K562 (cell line): ENCODE measurements around the gene ADARB2. TPM values are rescaled to one million over a fixed set of nuclear protein-coding genes. Genes with fewer than 3 reads are reported as not detected.

Source experiments
- ATAC-seq: fragments of 200-7000 bp; cut with Tn5 transposase; 3 replicates; pipeline ENCODE4 v1.9.1; 2020; ENCODE audit warnings: moderate library complexity
- BruUV-seq: library from RNA; stranded (reverse); fragments of 400-500 nt; replicated peaks from 2 replicates; lab custom pipeline; 2021; lab: Mats Ljungman, UMichigan
- CTCF ChIA-PET: fragments of 300-600 bp; formaldehyde crosslinking; extraction: SDS; loops from one replicate; lab custom pipeline; 2021; ENCODE audit warnings: low intra/inter-chr PET ratio; lab: Yijun Ruan, JAX
- POLR2A ChIA-PET: fragments of 300-600, 350-650 bp; sonication (Branson Sonifier 250); formaldehyde crosslinking; extraction: SDS; loops from one replicate; lab custom pipeline; 2021; ENCODE audit warnings: antibody characterized with exemption, inconsistent platforms; lab: Yijun Ruan, JAX
- DNase-seq, 4 experiments: peaks; one replicate each; pipeline versions ENCODE4 v3.0.0 to v3.0.0-alpha.2; 2011 to 2018; ENCODE audit warnings: low spot score in 3 of 4, mixed read lengths in 3 of 4; ENCODE audit errors: extremely low read depth in 1 of 4
- FAIRE-seq: peaks from 2 replicates; lab custom pipeline; 2011; peaks lifted over from hg19 to GRCh38; lab: Jason Lieb, UNC
- H2AFZ ChIP-seq: 2 replicates; pipeline ENCODE4 v1.6.0; 2011; ENCODE audit warnings: low read depth, low read length, control low read depth, inconsistent platforms
- H3K27ac ChIP-seq: fragments of 200-600 bp; 3 replicates; pipeline ENCODE4 v1.8.0; 2011; ENCODE audit warnings: low read depth, mild to moderate bottlenecking, control low read depth, inconsistent platforms, low read length, moderate library complexity, mixed read lengths; ENCODE audit errors: extremely low read depth
- H3K27me3 ChIP-seq, 2 experiments: fragments of 300-600 bp in 1 of 2; 2 replicates in 1 of 2; 3 replicates in 1 of 2; pipeline versions ENCODE4 v1.6.0 to v1.8.0; 2011; ENCODE audit warnings: inconsistent platforms in 2 of 2, low read length in 2 of 2, mild to moderate bottlenecking in 1 of 2, mixed read lengths in 1 of 2, moderate library complexity in 1 of 2; ENCODE audit not compliant: control insufficient read depth in 2 of 2, insufficient read depth in 2 of 2
- H3K36me3 ChIP-seq: fragments of 300-600 bp; 3 replicates; pipeline ENCODE4 v1.8.0; 2011; ENCODE audit warnings: mild to moderate bottlenecking, low read length, inconsistent platforms; ENCODE audit not compliant: control insufficient read depth, insufficient read depth
- H3K4me1 ChIP-seq, 2 experiments: fragments of 200-600 bp in 1 of 2; replicated peaks in 1 of 2; 2 replicates in 1 of 2; 3 replicates in 1 of 2; pipeline versions ENCODE4 v1.5.1 to v1.8.0; 2011; ENCODE audit warnings: inconsistent platforms in 2 of 2, low read length in 2 of 2, mild to moderate bottlenecking in 1 of 2, mixed read lengths in 1 of 2, moderate library complexity in 1 of 2; ENCODE audit not compliant: control insufficient read depth in 2 of 2, insufficient read depth in 2 of 2
- H3K4me2 ChIP-seq: 2 replicates; pipeline ENCODE4 v1.6.1; 2011; ENCODE audit warnings: low read length, control low read depth, inconsistent platforms, mixed read lengths; ENCODE audit not compliant: insufficient read depth
- H3K4me3 ChIP-seq: fragments of 200-600 bp; sonication (generic), shearing (Covaris generic); 2 replicates; pipeline ENCODE4 v1.5.1; 2016; ENCODE audit warnings: control low read depth, inconsistent platforms
- H3K79me2 ChIP-seq: fragments of 200-600 bp; 3 replicates; pipeline ENCODE4 v1.8.0; 2011; ENCODE audit warnings: low read length, inconsistent platforms; ENCODE audit not compliant: control insufficient read depth, insufficient read depth
- H3K9ac ChIP-seq, 2 experiments: 2 replicates each; pipeline versions ENCODE4 v1.6.0 to v1.6.1; 2011; ENCODE audit warnings: low read depth in 2 of 2, low read length in 2 of 2, control low read depth in 1 of 2, inconsistent platforms in 1 of 2, mild to moderate bottlenecking in 1 of 2, mixed read lengths in 1 of 2; ENCODE audit not compliant: insufficient read depth in 1 of 2
- H3K9me1 ChIP-seq: one replicate; pipeline ENCODE4 v1.6.0; 2011; ENCODE audit warnings: inconsistent platforms, mild to moderate bottlenecking, low read length, moderate library complexity; ENCODE audit not compliant: control insufficient read depth, insufficient read depth
- H3K9me3 ChIP-seq: replicated peaks from 2 replicates; pipeline ENCODE4 v1.5.1; 2011; ENCODE audit warnings: low read depth, low read length, inconsistent platforms; ENCODE audit not compliant: control insufficient read depth, insufficient read depth
- H4K20me1 ChIP-seq: replicated peaks from 2 replicates; pipeline ENCODE4 v1.6.1; 2011; ENCODE audit warnings: low read length, inconsistent platforms, mixed read lengths; ENCODE audit not compliant: control insufficient read depth, insufficient read depth
- BRF1 ChIP-seq: IDR thresholded peaks from 3 replicates; pipeline ENCODE4 v1.6.1; 2011; ENCODE audit warnings: borderline replicate concordance, mild to moderate bottlenecking; ENCODE audit not compliant: insufficient read length; ENCODE audit errors: extremely low read depth
- ETV1 ChIP-seq: fragments of 450-650 bp; conservative IDR thresholded peaks from 2 replicates; pipeline ENCODE4 v1.6.1; 2016; ENCODE audit warnings: missing genetic modification characterization, control low read depth, low read depth, missing compliant biosample characterization
- HDAC6 ChIP-seq: IDR thresholded peaks from 2 replicates; pipeline ENCODE4 v1.6.1; 2012; ENCODE audit warnings: low read depth, mild to moderate bottlenecking, control low read depth, inconsistent platforms, low read length, moderate library complexity
- HNRNPH1 ChIP-seq: fragments of 200-400 bp; formaldehyde crosslinking; optimal IDR thresholded peaks from 2 replicates; pipeline ENCODE3; 2017; ENCODE audit warnings: low read depth, mild to moderate bottlenecking, low read length, moderate library complexity
- HNRNPL ChIP-seq: fragments of 200-400 bp; formaldehyde crosslinking; IDR thresholded peaks from 2 replicates; pipeline ENCODE4 v1.6.1; 2017; ENCODE audit warnings: low read depth, mild to moderate bottlenecking, low read length
- OTX1 ChIP-seq: fragments of 450-650 bp; formaldehyde crosslinking; IDR thresholded peaks from 2 replicates; pipeline ENCODE4 v1.4.0; 2022; ENCODE audit warnings: mild to moderate bottlenecking
- PCBP1 ChIP-seq: fragments of 200-400 bp; formaldehyde crosslinking; IDR thresholded peaks from 2 replicates; pipeline ENCODE4 v1.6.1; 2018; ENCODE audit warnings: mild to moderate bottlenecking, low read depth, low read length; ENCODE audit not compliant: poor library complexity, severe bottlenecking
- RBM14 ChIP-seq: fragments of 200-400 bp; formaldehyde crosslinking; IDR thresholded peaks from 2 replicates; pipeline ENCODE4 v1.6.1; 2018; ENCODE audit warnings: low read depth, mild to moderate bottlenecking, low read length, moderate library complexity, borderline replicate concordance; ENCODE audit not compliant: insufficient read depth
- SNRNP70 ChIP-seq: fragments of 200-400 bp; formaldehyde crosslinking; optimal IDR thresholded peaks from 2 replicates; pipeline ENCODE3; 2017; ENCODE audit warnings: low read depth, low read length
- ZNF12 ChIP-seq: sonication (generic); formaldehyde crosslinking; IDR thresholded peaks from 2 replicates; pipeline ENCODE4 v1.4.0; 2020; ENCODE audit warnings: mild to moderate bottlenecking, missing genetic modification reagents
- ZNF133 ChIP-seq: fragments of 250-450 bp; sonication (Bioruptor Pico); IDR thresholded peaks from 2 replicates; pipeline ENCODE4 v1.4.0; 2020; ENCODE audit warnings: mild to moderate bottlenecking
- ZNF507 ChIP-seq: conservative IDR thresholded peaks from 2 replicates; pipeline ENCODE4 v1.6.1; 2017; ENCODE audit warnings: missing genetic modification characterization, missing compliant biosample characterization
- WGBS: fragments of 100-300 bp; shearing (Covaris generic); methylation state at CpG from one replicate; pipeline ENCODE4 v1.1.6; 2016; ENCODE audit warnings: low coverage, mixed read lengths; ENCODE audit not compliant: insufficient coverage; ENCODE audit errors: missing lambda C conversion rate; 5-methylcytosine and 5-hydroxymethylcytosine counted together
- in situ Hi-C: fragments of 300-500 bp; cut with MboI; formaldehyde crosslinking; loops from 4 replicates; pipeline ENCODE4 v1.15.0; 2018; ENCODE audit warnings: inconsistent platforms, mixed read lengths
- intact Hi-C: fragments of 100-400 bp; cut with micrococcal nuclease; formaldehyde crosslinking; loops from 2 replicates; pipeline ENCODE4 v1.14.2; 2022
- polyA plus RNA-seq, 8 experiments: library from polyadenylated mRNA; depleted of rRNA in 4 of 8; stranded (reverse) in 5 of 8; unstranded in 3 of 8; fragments of >200 nt; fragmentation: Nextera tagmentation in 2 of 8; fragmentation: Illumina TruSeq in 1 of 8; extraction: Ambion mirVana in 2 of 8; extraction: Trizol in 1 of 8; gene quantifications; 2 replicates each; pipeline versions ENCODE4 v1.2.1 to v1.2.3, GENCODE V29; 2011 to 2014; ENCODE audit warnings: inconsistent platforms in 1 of 8, missing spikeins in 1 of 8
- total RNA-seq, 7 experiments: library from RNA; depleted of rRNA in 6 of 7; stranded (reverse); fragments of >200 nt in 6 of 7; fragmentation: Illumina TruSeq in 2 of 7; extraction: Trizol in 2 of 7; gene quantifications; 2 replicates each; pipeline versions ENCODE4 v1.2.1 to v1.2.3, GENCODE V29; 2011 to 2021; ENCODE audit warnings: low replicate concordance in 1 of 7

ADARB2 gene
- total and polyA plus RNA-seq, 9 of the 15 experiments (the other 6 are each of a cell fraction or from before 2014, with no cell fraction given), result not detected

DNA sequence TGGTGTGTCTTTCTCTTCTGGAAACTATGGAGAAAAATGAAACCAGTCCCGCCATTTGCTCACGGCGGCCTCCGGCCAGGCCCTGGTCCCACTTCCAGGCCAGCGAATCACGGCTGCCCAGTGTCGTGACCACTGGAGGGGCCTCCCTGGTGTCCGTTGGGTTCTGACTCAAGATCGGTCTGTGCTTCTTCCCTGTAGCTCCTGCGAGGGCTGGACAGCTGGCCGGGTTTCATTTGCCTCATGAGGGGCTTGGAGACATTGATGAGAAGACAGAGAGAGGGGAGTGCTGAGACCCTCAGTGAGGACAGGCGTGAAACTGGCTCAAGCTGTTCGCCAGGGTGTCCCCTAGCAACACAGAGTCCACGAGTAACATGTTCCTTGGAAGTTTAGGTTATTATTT is 108.6 kb downstream of the ADARB2 start:
- BruUV-seq, result no TSS peak
- no peaks in the 10 kb centered on the region for H3K9me3 ChIP-seq
- DNase-seq (no peak), FAIRE-seq (no peak), ATAC-seq (no peak)
- intact Hi-C loops, result no loop called here
- ChIA-PET POLR2A (no interaction called here), CTCF (interaction anchor here (0.7 kb wide), 1 partner anchor 1360 kb away, joined by 3 read pairs; no protein-coding TSS in a partner anchor)
- no peak overlapping the region for H3K4me2 ChIP-seq
- no peaks in the 10 kb centered on the region for H3K36me3 ChIP-seq
- no peaks in the 10 kb centered on the region; the same call in 1 of the 2 replicates for H4K20me1 ChIP-seq
- no peak overlapping the region for H3K27ac ChIP-seq
- WGBS, result under 1% methylated on average over 13 of the region's 14 CpGs
- H3K9ac ChIP-seq, result no peak overlapping the region
- H3K4me3 ChIP-seq, result no peak overlapping the region
- no peaks in the 10 kb centered on the region for H3K4me1 ChIP-seq
- in situ Hi-C loops, result no loop called here
- H2AFZ ChIP-seq, result no peak overlapping the region
- TF ChIP-seq ZNF133 (CRISPR knock-in tag) (no peak), PCBP1 (no peak), ZNF12 (no peak), SNRNP70 (no peak), HDAC6 (no peak), HNRNPL (no peak), BRF1 (no peak), OTX1 (CRISPR knock-in tag) (no peak), RBM14 (no peak), HNRNPH1 (no peak), ETV1 (tag) (no peak), ZNF507 (no peak)
- peaks cover 9 to 50% of the 10 kb centered on the region in 2 experiments for H3K27me3 ChIP-seq
- H3K9me1 ChIP-seq, result no peaks in the 10 kb centered on the region
- no peaks in the 10 kb centered on the region for H3K79me2 ChIP-seq
